Stimulated activated CD4-positive, alpha-beta T cell treated with anti-CD3 and anti-CD28 coated beads, Interleukin-15, amount 100 ng/mL, for 48 hours (primary cell): Measurements from ENCODE around the gene MPDZ.

Source experiments
- DNase-seq, 2 donors: peaks; one replicate each; pipeline ENCODE4 v3.0.0-alpha.2; 2020; ENCODE audit warnings: low read depth in 2 of 2

The MPDZ gene

DNA sequence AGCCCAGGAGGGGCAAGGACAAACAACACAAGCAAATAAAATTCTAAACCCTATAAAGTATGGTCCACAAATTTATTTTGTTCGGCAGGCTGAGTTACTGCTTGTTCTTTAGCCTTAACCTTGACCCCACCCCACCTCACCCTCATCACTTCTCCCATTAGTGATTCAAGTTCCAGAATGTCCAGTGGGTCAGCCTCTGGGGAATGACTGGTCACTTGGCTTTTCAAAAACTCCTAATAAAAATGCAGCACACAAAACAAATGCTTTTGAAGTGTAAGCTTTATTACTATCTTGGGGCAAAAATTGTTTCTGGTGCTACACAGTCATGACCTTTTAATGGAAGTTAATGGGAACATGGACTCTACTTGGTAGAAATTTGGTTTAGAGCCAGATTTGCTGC lies 142.1 kb downstream of the MPDZ start:
- DNase-seq = no peak

DNA sequence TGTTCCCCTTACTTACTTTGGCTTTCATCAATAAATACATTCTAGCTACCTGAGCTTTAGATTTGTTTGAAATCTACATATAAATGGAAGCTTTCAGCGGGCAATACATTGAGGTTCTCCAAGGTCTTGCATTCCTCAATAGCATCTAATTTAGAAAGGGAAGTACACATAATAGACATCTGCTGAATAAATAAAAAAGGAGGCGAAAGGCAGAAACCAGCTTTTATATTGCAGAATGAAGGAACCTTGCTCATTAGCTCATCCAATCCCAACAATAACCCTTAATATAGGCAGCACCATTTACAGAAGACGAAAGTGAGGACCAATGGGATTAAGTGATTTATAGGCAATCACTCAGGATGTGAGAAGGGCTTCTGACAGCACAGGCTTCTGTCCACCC lies 147.5 kb downstream of the MPDZ start:
- no peak for DNase-seq

DNA sequence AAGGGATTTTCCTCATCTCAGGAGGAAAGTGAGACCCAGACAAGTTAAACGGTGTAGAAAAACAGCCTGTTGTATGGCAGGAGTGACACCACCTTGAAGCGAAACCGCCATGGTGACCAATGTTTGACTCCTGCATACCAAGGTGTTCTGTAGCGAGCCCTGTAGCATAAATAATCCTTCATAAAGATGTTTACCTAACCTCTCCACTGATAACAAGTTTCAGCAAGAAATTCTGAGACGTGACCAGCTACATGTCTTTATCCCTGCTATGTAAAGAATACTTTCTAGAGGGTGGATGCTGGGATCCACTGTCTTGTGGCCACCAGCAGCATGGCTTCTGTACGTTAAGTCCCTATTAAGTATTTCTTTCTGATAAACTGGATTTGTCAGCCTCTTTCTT lies 148.1 kb downstream of the MPDZ start:
- no peak for DNase-seq

DNA sequence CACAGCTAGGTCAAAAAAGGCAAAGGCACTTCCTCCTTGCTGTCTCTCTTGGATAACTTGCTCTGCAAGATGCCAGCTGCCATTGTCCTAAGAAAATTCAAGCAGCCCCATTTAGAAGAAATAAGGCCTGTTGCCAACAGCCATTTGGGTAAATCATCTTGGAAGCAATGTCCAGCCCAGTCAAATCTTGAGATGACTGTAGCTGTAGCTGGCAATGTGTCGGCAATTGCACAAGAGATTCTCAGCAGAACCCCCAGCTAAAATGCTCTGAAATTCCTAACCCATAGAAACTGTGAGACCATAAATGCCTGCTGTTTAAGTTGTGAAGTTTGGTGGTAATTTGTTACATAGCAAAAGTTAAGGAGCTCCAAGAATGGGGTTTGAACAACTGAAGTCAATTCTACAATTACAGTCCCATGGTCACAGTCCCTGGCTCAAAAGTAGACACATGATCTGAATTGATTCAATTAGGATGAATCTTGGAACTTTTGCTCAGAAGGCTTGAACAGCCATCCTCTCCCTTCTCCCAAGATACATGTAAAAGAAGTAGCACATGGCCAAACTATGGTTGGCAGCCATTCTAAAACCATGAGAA lies 151.1 kb downstream of the MPDZ start:
- DNase-seq = no peak

DNA sequence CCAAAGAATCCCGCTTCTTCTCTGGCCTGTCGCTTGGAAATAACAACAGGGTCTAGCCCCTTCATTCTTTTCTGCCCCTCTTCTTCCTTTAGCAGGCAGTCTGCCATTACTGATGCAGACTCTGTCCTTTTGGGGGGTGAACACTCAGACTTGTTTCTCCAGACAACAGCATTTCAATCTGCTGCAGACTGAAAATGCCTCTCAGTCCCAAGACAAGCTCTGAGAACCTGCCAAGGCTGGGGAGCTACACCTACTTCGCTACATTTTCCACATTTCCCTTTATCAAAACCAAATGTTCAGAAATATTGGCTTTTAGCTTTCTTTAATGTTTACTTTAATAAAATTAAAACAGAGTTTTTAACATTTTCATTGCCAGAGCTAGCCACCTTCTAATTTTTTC lies 152.4 kb downstream of the MPDZ start:
- no peak for DNase-seq

DNA sequence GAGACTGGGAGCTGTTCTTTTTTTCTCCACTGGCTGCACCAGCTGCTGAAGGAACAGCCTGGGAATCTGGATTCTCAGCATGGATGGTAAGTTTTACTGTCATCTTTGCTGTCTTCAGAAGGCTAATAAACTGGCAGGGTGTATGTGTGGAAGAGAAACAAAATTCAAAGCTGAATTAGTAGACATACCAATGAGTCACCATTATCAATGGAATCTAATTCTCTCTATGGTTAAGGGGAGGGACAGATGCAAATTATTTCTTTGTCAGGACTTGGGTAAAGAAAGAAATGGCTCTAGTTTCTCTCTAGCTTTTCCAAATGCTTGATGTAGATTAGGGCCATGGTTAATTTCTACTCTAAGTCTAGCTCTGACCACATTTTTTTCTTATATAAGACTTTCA lies 154.2 kb downstream of the MPDZ start:
- no peak for DNase-seq

DNA sequence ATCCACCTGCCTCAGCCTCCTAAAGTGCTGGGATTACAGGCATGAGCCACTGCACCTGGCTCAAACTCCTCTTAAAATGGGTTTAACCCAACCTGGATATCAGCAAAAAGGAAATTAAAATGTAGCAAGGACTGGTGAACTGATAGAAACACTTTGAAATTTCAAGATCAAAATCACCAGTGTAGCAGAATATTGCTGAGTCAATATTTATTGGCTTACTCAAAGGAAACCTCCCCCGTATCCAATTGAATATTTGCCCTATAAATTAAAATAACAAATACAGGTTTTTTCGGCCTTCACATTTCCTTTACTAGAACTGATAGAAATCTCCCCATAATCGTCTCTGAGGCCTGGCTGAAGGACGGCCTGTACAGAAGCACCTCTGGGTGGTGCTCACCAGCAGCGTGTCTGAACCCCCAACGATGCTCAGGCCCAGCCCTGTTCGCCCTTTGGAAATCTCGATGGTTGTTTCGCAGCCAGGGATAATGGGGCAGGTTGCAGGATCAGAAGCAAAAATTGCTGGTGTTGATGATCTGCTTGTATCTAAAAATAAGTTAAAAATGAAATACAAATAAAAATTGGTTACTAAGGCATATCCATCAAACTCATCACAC lies 156.6 kb downstream of the MPDZ start:
- no peak for DNase-seq

DNA sequence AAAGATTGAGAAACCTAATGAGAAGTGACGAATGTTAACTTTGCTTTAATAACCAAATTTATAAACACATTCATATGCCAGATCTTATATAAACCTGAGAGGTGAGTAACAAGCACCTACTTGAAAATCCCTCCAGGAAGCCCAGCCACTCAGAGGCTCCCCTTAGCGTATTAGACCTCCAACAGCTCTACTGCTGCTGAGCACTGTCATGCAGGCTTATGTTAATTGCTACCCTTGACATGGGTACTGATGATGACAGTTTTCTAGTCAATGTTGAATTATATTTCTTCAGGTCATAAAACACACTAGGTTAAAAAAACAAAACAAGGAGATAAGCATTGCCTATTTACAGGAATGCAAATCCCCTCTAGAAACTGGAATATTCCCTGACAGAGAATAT lies 161.2 kb downstream of the MPDZ start:
- DNase-seq = no peak

DNA sequence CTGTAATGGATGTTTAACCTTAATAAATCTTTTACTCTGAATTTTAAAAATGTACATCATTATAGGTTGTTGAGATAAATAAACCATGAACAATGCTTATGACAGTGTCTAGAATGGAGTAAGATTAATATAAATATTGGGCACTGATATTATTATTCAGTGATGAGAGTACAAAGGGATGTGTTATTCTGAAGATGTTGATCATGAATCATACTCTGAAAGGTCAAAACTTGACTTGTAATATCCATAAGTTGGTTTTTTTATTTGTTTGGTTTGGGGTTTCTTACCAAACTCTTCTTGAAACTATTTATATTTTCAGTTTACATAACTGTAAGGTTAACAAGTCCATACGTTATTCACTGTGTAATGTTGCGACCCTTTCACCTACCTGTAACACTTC lies 163.2 kb downstream of the MPDZ start:
- no peak for DNase-seq

DNA sequence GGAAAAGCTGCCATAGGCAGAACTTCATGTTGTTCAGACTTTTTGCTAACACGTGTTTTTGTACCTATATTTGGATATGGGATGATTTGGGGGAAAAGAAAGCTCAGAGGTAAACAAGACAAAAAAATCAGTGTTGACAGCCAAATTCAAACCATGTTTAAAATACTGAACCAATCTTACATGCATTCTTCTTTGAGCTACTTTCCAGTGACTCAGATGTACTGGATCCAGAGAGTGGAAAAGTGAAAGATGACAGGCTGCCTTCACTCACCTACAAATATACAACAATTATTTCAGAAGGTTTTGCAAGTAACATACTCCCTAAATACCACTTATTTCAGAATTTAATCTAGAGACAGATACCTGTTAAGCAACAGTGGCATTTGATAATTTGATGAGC lies 165.7 kb downstream of the MPDZ start:
- no peak for DNase-seq

DNA sequence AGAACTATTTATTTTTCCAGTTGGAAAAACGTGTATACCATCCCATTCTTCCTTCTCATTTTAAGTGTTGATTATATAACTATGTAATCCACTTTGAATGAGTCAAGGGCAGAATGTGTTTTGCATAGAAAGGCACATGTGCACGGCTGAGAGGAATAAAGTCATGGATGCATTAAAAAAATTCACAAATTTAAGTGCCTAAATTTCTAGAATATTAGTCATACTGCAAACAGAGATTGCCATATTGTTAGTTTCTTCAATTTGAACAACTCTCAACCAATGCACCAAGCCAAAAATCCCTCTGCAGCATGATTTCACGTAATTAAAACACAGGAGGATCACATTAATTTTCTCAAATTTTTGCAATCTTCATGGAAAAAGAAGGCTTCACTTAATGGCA lies 166.3 kb downstream of the MPDZ start:
- no peak for DNase-seq

DNA sequence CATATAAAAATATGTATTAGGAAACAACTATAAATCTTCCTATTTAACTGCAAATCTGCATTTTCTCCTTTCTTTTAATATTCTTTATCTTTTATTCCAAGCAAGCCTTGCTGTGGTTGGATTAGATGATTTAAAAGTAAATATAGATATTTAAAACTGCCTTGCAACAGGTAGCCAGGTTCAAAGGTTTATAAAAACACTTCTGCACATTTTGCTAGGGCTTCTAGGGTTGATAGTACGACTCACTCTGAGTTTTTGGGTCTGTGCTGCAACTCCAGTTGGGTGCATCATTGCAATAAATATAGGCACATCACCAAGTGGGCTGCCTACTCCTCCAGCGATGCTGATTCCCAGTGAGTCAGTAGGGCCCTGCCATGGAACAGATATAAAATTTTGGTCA lies 167.7 kb downstream of the MPDZ start:
- no peak for DNase-seq

DNA sequence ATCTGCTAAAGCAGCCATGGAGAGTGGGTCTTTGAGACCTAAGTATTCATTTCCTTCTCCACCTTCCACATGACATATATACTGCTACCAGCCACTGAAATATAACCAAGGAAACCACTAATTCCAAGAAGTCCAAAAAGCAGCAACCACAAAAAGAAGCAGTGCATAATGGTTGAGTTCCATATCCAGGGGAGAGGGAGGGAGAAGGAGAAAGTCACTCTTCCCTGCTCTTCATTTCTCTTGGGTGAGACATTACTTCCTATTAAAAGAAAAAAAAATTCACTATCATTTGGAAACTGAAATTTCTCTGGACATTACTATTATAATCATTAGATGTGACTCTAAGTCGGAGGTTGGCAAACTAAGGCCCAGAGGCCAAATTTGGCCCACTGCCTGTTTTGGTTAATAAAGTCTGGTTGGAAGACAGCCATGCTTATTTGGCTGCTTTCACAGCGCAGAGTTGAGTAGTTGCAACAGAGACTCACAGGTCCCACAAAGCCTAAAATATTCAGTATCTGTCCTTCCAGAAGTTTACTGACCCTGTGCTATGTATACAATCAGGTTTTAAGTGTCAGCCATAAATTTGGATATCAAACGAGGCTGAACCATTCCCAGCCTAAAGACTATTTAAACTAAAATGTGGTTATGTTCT lies 168.6 kb downstream of the MPDZ start:
- DNase-seq = no peak

DNA sequence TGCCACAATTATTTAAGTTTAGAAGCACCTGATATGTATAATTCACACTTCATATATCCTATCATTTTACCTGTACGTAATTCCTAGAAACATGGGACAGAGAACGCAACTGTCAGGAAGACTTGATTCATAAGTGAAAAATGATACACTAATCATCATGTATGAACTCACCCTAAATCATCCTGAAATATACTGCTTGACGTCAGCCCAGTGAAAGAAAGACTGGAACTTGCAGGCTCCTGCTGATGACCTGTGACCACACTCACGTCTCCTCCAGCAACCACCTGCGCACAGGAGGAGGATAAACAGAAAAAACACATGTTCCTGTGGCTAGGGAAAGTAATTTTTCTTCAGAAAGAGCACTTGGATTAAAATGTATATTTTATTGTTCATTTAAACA lies 169.7 kb downstream of the MPDZ start:
- DNase-seq = no peak

DNA sequence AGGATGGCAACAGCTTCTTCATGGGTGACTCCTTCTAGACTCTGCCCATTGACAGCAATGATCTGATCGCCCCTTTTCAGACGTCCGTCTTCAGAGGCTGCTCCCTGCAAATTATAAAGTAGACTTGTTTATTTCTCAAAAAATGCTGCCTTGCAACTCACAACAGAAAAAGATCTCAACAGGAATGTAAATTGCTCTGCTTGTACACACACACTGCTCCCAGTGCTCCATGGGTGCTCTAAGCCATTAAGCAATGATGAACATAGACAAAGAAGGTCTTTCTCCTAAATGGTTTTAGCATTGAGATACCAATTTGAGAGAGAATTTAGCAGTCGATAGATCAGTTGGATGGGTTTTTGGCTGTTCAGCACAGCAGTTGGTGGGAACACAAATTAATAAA lies 172.5 kb downstream of the MPDZ start:
- no peak for DNase-seq

DNA sequence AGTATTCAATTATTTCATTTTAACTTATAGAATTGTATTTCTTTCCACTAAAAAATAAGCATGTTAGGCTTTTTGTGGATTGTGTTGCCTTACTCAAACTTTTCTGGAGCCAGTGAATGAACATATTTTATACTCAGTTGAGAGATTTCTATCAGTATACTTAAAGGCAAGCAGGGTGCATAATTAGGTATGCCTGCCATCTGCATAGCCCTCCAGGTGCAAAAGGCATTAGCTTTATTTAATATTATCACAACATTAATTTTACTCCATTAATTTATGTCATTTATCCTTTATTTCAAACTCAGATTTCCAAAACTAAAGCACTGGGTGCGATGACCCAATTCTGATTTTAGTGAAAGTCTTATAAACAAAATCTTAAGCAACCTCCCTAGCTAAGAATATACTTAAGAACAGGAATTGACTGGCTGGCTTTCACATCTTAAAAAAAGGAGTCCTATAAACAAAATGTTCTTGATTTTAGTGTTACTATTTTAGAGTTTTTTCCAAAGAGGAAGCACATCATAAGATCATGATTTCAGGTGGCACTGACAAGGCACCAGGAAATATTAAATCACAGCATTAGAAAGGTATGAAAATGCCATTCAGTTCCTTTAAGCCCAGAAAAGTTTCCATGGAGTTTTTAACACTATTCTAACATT lies 178.4 kb downstream of the MPDZ start:
- DNase-seq = no peak

DNA sequence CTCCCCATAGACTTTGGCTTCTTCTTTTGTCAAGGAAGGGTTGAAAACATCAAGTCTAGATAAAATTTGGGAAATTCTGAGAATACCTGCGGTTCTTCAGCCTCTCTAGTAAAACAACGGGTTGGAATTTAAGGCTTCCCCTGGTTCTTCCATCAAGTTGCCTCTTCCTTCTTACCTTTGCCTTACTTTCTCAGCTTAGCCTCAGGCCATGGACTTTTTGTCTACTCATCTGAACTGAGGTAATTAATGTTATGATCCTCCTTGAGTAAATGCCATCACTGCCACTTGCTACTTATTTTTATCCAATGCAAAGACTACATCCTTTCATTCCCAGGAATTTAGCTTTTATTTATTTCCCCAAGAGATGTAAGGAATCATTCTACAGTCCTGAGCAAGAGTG lies 184.4 kb downstream of the MPDZ start:
- no peak for DNase-seq

DNA sequence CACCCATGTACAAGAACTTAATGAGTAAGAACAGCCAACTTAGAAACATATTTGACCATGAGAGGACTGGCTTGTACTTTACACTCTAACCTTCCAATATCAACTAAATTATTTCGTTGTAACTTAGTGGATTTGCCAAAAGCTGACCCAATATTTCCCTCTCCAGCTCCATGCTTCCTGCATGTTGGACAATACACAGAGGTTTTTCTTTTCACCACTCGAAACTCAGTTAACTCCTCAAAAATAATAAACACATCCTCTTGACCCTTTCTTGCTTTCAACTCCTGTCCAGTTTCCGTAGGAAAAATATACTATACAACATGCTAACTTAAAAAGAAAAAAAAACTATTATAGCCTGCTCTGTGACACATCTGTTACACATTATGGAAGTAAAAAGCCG lies 188.9 kb downstream of the MPDZ start:
- no peak for DNase-seq

DNA sequence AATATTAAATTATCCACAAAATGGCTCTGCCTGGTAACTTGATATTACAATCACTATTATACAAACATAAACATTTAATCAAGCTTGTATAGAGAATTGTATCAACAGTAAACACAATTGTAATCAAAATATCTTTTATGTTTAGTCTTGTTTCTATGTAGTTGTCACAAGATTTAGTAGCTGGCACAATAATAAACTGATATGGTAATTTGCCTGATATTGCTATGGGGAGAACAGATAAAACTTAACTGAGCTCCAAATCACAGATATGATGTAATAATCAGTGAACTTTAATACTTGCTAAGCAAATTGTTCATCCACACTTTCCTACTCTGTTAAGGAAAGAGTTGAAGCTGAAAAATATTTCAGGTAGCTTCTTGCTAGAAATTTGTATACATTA lies 189.8 kb downstream of the MPDZ start:
- DNase-seq = no peak

DNA sequence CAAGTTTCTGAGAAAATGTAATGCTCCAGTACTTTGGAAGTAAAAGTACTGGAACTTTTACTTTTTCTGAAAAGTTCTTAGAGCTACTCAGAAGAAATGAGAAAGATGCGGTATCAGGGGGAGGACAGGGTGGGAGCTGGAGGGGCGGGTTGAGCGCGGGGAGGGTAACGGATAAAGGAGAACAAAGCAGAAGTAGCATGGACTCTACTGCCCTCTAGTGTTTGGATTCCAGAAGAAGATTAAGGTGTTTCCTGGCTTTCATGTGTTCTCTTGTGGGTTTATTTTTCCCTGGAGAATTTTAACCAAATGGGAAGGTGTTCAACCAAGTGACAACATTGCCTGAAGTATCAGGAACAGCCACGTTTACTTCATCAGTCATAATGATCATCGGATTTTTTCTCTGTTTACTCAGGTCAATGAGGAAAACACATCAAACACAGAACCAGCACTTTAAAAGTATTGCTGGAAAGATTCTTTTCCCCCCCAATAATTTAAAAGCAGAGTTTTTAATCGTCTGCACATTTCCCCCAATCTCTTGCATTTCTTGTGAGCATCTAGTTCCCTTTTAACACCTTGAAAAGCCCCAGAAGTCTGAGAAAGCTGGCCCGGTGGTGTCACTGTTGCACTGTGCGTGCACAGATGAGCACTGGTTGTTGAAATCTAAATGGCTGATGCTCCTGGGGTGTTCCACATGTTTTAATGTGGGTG lies 190.6 kb downstream of the MPDZ start:
- no peak for DNase-seq

DNA sequence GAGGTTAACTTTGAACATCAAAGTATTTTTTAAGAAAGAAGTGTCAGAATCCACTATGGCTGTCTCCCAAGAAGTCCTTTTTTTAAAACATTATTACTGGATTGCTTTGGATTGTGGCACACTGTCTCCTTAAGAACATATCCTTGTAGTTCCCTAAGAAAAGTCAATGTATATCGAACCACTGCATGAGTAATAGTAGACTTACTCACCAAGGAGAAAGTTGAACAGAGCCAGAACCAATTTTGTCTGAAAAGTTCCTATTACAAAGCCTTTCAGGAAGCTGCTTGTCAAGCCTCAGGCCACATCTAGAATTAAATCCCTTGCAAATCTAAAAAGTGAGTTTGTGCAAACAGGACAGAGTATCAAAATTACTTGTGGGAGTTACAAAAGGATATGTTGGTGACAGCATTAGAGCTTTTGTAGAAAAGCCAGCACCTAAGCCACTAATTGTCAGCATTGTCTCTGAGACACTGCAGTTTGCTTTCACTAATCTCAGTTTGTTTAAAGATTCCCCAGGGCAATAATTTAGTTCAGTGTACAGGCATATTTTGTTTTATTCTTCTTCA lies 195.4 kb downstream of the MPDZ start:
- DNase-seq = no peak

DNA sequence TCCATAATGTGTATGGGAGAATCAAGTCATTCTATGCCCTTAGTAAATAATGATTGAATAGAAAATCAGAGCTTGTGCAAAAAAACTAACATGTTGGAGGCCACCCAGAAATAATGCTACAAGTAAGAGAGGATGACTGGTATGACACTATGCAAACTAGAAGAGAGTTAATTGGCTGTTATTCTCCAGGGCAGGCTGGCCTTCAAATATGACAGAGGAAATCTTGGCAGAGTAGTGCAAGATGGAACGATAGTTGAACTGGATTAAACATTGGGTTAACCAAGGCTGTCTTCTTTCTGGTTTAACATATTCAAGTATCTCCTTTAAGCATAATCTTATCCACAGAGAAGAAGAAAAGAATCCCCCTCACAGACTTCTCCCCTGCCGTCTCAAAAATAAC lies 196.1 kb downstream of the MPDZ start:
- DNase-seq = no peak
